GM10266 (cell line): Measurements from ENCODE around the gene TRAK1.

Source experiments
- DNase-seq: peaks from one replicate; pipeline ENCODE4 v3.0.0; 2012; ENCODE audit errors: extremely low spot score
- CTCF ChIP-seq: IDR thresholded peaks from 2 replicates; pipeline ENCODE4 v1.5.1; 2012; ENCODE audit warnings: mild to moderate bottlenecking, low read depth; ENCODE audit not compliant: control insufficient read depth, insufficient read depth; ENCODE audit errors: missing control alignments

Gene TRAK1

GRCh38 chr3:42080453-42080872 lies 10.7 kb upstream of the TRAK1 start:
- no peak for TF ChIP-seq CTCF
- DNase-seq = no peak

- no peak for DNase-seq
- no peak for TF ChIP-seq CTCF
These were observed 9.2 kb upstream of the TRAK1 start for GRCh38 chr3:42081838-42082473.

- no peak for DNase-seq
- no peak for TF ChIP-seq CTCF
These were observed 6.6 kb upstream of the TRAK1 start for GRCh38 chr3:42084586-42084985.

GRCh38 chr3:42085641-42086376 lies 5.3 kb upstream of the TRAK1 start:
- DNase-seq = no peak
- TF ChIP-seq CTCF = no peak

- DNase-seq = peak; percentile 42
- no peak for TF ChIP-seq CTCF
These were observed 2.2 kb upstream of the TRAK1 start for GRCh38 chr3:42088803-42089530.

- peak; percentile 52 for DNase-seq
- no peak for TF ChIP-seq CTCF
These were observed 849 bp downstream of the TRAK1 start for GRCh38 chr3:42092006-42092405.
